Urinary bladder (tissue), 4 donors: ENCODE measurements around the gene WTAP. TPM values are rescaled to one million over a fixed set of nuclear protein-coding genes. Genes with fewer than 3 reads are reported as not detected.

Source experiments
- DNase-seq: peaks from one replicate; pipeline ENCODE4 v3.0.0-alpha.2; 2015; ENCODE audit errors: extremely low spot score
- H3K27ac ChIP-seq: one replicate; pipeline ENCODE4 v1.5.1; 2013; ENCODE audit warnings: low read depth, mild to moderate bottlenecking, moderate library complexity
- H3K36me3 ChIP-seq: one replicate; pipeline ENCODE4 v1.6.1; 2013; ENCODE audit warnings: mild to moderate bottlenecking, moderate library complexity; ENCODE audit not compliant: insufficient read depth
- H3K4me1 ChIP-seq: one replicate; pipeline ENCODE4 v1.6.1; 2013; ENCODE audit warnings: mild to moderate bottlenecking, moderate library complexity; ENCODE audit not compliant: insufficient read depth
- H3K4me3 ChIP-seq: one replicate; pipeline ENCODE4 v1.5.1; 2013; ENCODE audit warnings: low read depth, low read length
- WGBS: extraction: QIAGEN DNeasy Blood & Tissue Kit; methylation state at CpG from one replicate; pipeline ENCODE4 v1.1.7; 2013; 5-methylcytosine and 5-hydroxymethylcytosine counted together
- polyA plus RNA-seq: library from polyadenylated mRNA; stranded (reverse); fragments of 200-250 nt; gene quantifications from one replicate; pipeline ENCODE4 v1.2.3, GENCODE V29; 2013
- total RNA-seq: library from RNA; depleted of rRNA; stranded (reverse); fragments of >200 nt; gene quantifications from one replicate; pipeline ENCODE4 v1.2.3, GENCODE V29; 2014
- donor health status: healthy with polysubstance abuse.
- donor health status: healthy.

The WTAP gene
- 103 TPM for total RNA-seq
- 73.5 TPM for polyA plus RNA-seq

GRCh38 chr6:159726918-159727716 lies at the start of gene WTAP:
Gene WTAP, plus strand, starts transcription at chr6:159727506. Its CDS starts 8,760 bp downstream, at chr6:159736266.
- peak; percentile 77 for DNase-seq
- Histone ChIP-seq H3K4me1 (no peaks in the 10 kb centered on the region), H3K4me3 (peak within 1 kb of the TSS; percentile 78), H3K27ac (peak within 1 kb of the TSS; percentile 100), H3K36me3 (no peaks in the 10 kb centered on the region)
- under 1% methylated on average over 93 of the region's 93 CpGs for WGBS

- Histone ChIP-seq H3K4me1 (no peaks in the 10 kb centered on the region), H3K36me3 (no peaks in the 10 kb centered on the region), H3K27ac (no peak overlapping the region), H3K4me3 (no peak overlapping the region)
- 97% methylated on average over 5 of the region's 5 CpGs for WGBS
- no peak for DNase-seq
Observed at GRCh38 chr6:159677506-159678165, 49.7 kb upstream of the WTAP start.

GRCh38 chr6:159678574-159678973 lies 48.7 kb upstream of the WTAP start:
- no peak overlapping the region for H3K4me3 ChIP-seq
- no peaks in the 10 kb centered on the region for H3K4me1 ChIP-seq
- no peak overlapping the region for H3K27ac ChIP-seq
- DNase-seq, result no peak
- WGBS, result 91% methylated on average over 3 of the region's 3 CpGs
- peaks cover 1% of the 10 kb centered on the region for H3K36me3 ChIP-seq

- 52% methylated on average over 5 of the region's 5 CpGs for WGBS
- H3K4me1 ChIP-seq, result peaks cover 1% of the 10 kb centered on the region
- H3K27ac ChIP-seq, result no peak overlapping the region
- H3K4me3 ChIP-seq, result no peak overlapping the region
- DNase-seq, result no peak
- peaks cover 4% of the 10 kb centered on the region for H3K36me3 ChIP-seq
Observed at GRCh38 chr6:159679091-159680077, 47.9 kb upstream of the WTAP start.

GRCh38 chr6:159680104-159680503 lies 47.2 kb upstream of the WTAP start:
- Histone ChIP-seq H3K4me1 (peaks cover 1% of the 10 kb centered on the region), H3K4me3 (no peak overlapping the region), H3K27ac (no peak overlapping the region), H3K36me3 (peaks cover 4% of the 10 kb centered on the region)
- WGBS, result 62% methylated on average over 3 of the region's 3 CpGs
- DNase-seq, result no peak

- H3K4me3 ChIP-seq, result no peak overlapping the region
- WGBS, result 82% methylated on average over 10 of the region's 10 CpGs
- DNase-seq, result no peak
- H3K36me3 ChIP-seq, result peaks cover 4% of the 10 kb centered on the region
- H3K4me1 ChIP-seq, result peaks cover 1% of the 10 kb centered on the region
- H3K27ac ChIP-seq, result no peak overlapping the region
Observed at GRCh38 chr6:159681191-159681880, 46.0 kb upstream of the WTAP start.

GRCh38 chr6:159682295-159682694 lies 45.0 kb upstream of the WTAP start:
- peaks cover 1% of the 10 kb centered on the region for H3K4me1 ChIP-seq
- H3K36me3 ChIP-seq, result peaks cover 4% of the 10 kb centered on the region
- DNase-seq, result no peak
- H3K27ac ChIP-seq, result no peak overlapping the region
- WGBS, result 60% methylated on average over 3 of the region's 3 CpGs
- no peak overlapping the region for H3K4me3 ChIP-seq

- peaks cover 6% of the 10 kb centered on the region for H3K36me3 ChIP-seq
- H3K4me1 ChIP-seq, result peaks cover 1% of the 10 kb centered on the region
- no peak for DNase-seq
- WGBS, result 94% methylated on average over 1 of the region's 1 CpG
- H3K27ac ChIP-seq, result no peak overlapping the region
- no peak overlapping the region for H3K4me3 ChIP-seq
Observed at GRCh38 chr6:159682810-159683209, 44.5 kb upstream of the WTAP start.

GRCh38 chr6:159684013-159684304 lies 43.3 kb upstream of the WTAP start:
- Histone ChIP-seq H3K36me3 (peaks cover 6% of the 10 kb centered on the region), H3K4me3 (no peak overlapping the region)

GRCh38 chr6:159686040-159686439 lies 41.3 kb upstream of the WTAP start:
- peaks cover 6% of the 10 kb centered on the region for H3K36me3 ChIP-seq
- H3K4me3 ChIP-seq, result no peak overlapping the region
- no peak overlapping the region for H3K27ac ChIP-seq
- peaks cover 1% of the 10 kb centered on the region for H3K4me1 ChIP-seq
- DNase-seq, result no peak
- WGBS, result 83% methylated on average over 5 of the region's 5 CpGs

More at GRCh38 chr6:159684013-159684304, 43.3 kb upstream of the WTAP start:
- 95% methylated on average over 1 of the region's 1 CpG for WGBS
- DNase-seq, result no peak
- peaks cover 1% of the 10 kb centered on the region for H3K4me1 ChIP-seq
- no peak overlapping the region for H3K27ac ChIP-seq

GRCh38 chr6:159686703-159687102 lies 40.6 kb upstream of the WTAP start:
- DNase-seq, result no peak
- Histone ChIP-seq H3K27ac (no peak overlapping the region), H3K36me3 (peaks cover 6% of the 10 kb centered on the region), H3K4me3 (no peak overlapping the region), H3K4me1 (peaks cover 1% of the 10 kb centered on the region)
- 72% methylated on average over 3 of the region's 3 CpGs for WGBS

- WGBS, result 94% methylated on average over 9 of the region's 9 CpGs
- DNase-seq, result no peak
- H3K4me3 ChIP-seq, result no peak overlapping the region
- peaks cover 6% of the 10 kb centered on the region for H3K36me3 ChIP-seq
- H3K27ac ChIP-seq, result no peak overlapping the region
- H3K4me1 ChIP-seq, result peaks cover 1% of the 10 kb centered on the region
Observed at GRCh38 chr6:159687341-159687740, 40.0 kb upstream of the WTAP start.
